Colonic mucosa (tissue), 4 donors: ENCODE measurements around the gene CCL18. TPM values are rescaled to one million over a fixed set of nuclear protein-coding genes. Genes with fewer than 3 reads are reported as not detected.
A peak's percentile ranks its signal among the peaks of the same experiment; 100 is the strongest.
"Not testable (repeated sequence)": the region's sequence is repeated elsewhere in the genome, so short reads cannot be mapped to it uniquely, and the experiment has no call there.

Source experiments
- DNase-seq: peaks from one replicate; pipeline ENCODE4 v3.0.0-alpha.2; 2020
- H3K27ac ChIP-seq: fragments of 200-600 bp; one replicate; pipeline ENCODE4 v1.8.0; 2021
- H3K27me3 ChIP-seq: fragments of 200-600 bp; one replicate; pipeline ENCODE4 v1.8.0; 2021
- H3K36me3 ChIP-seq: fragments of 200-600 bp; one replicate; pipeline ENCODE4 v1.8.0; 2021
- H3K4me1 ChIP-seq: fragments of 200-600 bp; one replicate; pipeline ENCODE4 v1.8.0; 2021; ENCODE audit warnings: mild to moderate bottlenecking
- H3K4me3 ChIP-seq: fragments of 200-600 bp; one replicate; pipeline ENCODE4 v1.8.0; 2021
- H3K9ac ChIP-seq, 2 donors: one replicate each; pipeline ENCODE4 v1.7.0; 2013; ENCODE audit warnings: control low read depth in 2 of 2, low read depth in 2 of 2, low read length in 2 of 2
- H3K9me3 ChIP-seq: fragments of 200-600 bp; one replicate; pipeline ENCODE4 v1.8.0; 2021
- CTCF ChIP-seq: fragments of 200-600 bp; IDR thresholded peaks from one replicate; pipeline ENCODE4 v1.8.0; 2022; ENCODE audit warnings: antibody characterized with exemption, mild to moderate bottlenecking
- intact Hi-C: fragments of 100-400 bp; cut with DNase I; formaldehyde crosslinking; loops from one replicate; pipeline ENCODE4 v1.14.1; 2022
- total RNA-seq, 2 donors: library from RNA; stranded (reverse); fragmentation: NEBNext Ultra II Directional in 1 of 2; extraction: Animal tissue kit (Norgen Biotek cat#: 25700) in 1 of 2; gene quantifications; one replicate each; pipeline ENCODE4 v1.2.1, GENCODE V29; 2021
- donor health status: healthy.
- donor health status: DM: no; HTN: no; CAD: no.
- donor health status: DM: no; HTN: no; CAD: no.

CCL18 gene
- total RNA-seq, 2 donors from 2014 or later: 0.54 to 3.5 TPM

- Histone ChIP-seq H3K27ac (no peak overlapping the region), H3K36me3 (no peaks in the 10 kb centered on the region), H3K9me3 (no peaks in the 10 kb centered on the region), H3K9ac (no peak overlapping the region), H3K4me3 (no peak overlapping the region), H3K4me1 (no peaks in the 10 kb centered on the region), H3K27me3 (no peaks in the 10 kb centered on the region)
- intact Hi-C loops: loop anchor here (5.0 kb wide), 2 partner anchors 77 to 93 kb away; no protein-coding TSS in a partner anchor
- no peak for TF ChIP-seq CTCF
- no peak for DNase-seq
Observed at GRCh38 chr17:36070427-36070826, 6.4 kb downstream of the CCL18 start.

GRCh38 chr17:36071751-36072150, 7.7 kb downstream of the CCL18 start:
- Histone ChIP-seq H3K27ac (no peak overlapping the region), H3K4me3 (no peak overlapping the region), H3K27me3 (no peaks in the 10 kb centered on the region), H3K9ac (no peak overlapping the region), H3K36me3 (no peaks in the 10 kb centered on the region), H3K4me1 (no peaks in the 10 kb centered on the region), H3K9me3 (no peaks in the 10 kb centered on the region)
- DNase-seq: no peak
- intact Hi-C loops: loop anchor here (5.0 kb wide), 2 partner anchors 76 to 94 kb away; no protein-coding TSS in a partner anchor
- TF ChIP-seq CTCF: no peak

GRCh38 chr17:36072431-36073121, 8.5 kb downstream of the CCL18 start:
- intact Hi-C loops: loop anchor here (5.0 kb wide), 2 partner anchors 75 to 95 kb away; no protein-coding TSS in a partner anchor
- TF ChIP-seq CTCF: peak; percentile 63
- Histone ChIP-seq H3K9me3 (no peaks in the 10 kb centered on the region), H3K9ac (no peak overlapping the region), H3K36me3 (no peaks in the 10 kb centered on the region), H3K4me3 (no peak overlapping the region), H3K27ac (no peak overlapping the region), H3K4me1 (no peaks in the 10 kb centered on the region), H3K27me3 (no peaks in the 10 kb centered on the region)
- DNase-seq: peak; percentile 84

- H3K4me1 ChIP-seq: no peaks in the 10 kb centered on the region
- H3K36me3 ChIP-seq: no peaks in the 10 kb centered on the region
- no peaks in the 10 kb centered on the region for H3K9me3 ChIP-seq
- H3K4me3 ChIP-seq: no peak overlapping the region
- H3K27ac ChIP-seq: no peak overlapping the region
- no peak for DNase-seq
- intact Hi-C loops: loop anchor here (5.0 kb wide), 2 partner anchors 73 to 97 kb away; no protein-coding TSS in a partner anchor
- no peak overlapping the region for H3K9ac ChIP-seq
- no peaks in the 10 kb centered on the region for H3K27me3 ChIP-seq
- no peak for TF ChIP-seq CTCF
Observed at GRCh38 chr17:36074365-36074764, 10.3 kb downstream of the CCL18 start.

- H3K27me3 ChIP-seq, intact Hi-C loops, H3K27ac ChIP-seq, H3K9me3 ChIP-seq, H3K4me1 ChIP-seq, DNase-seq, H3K36me3 ChIP-seq, H3K4me3 ChIP-seq: not testable (repeated sequence)
- H3K9ac ChIP-seq: peak overlapping the region in 1 of 2 donors; percentile 24
Observed at GRCh38 chr17:36081681-36082471, 17.8 kb downstream of the CCL18 start.

- H3K27ac ChIP-seq: not testable (repeated sequence)
Observed at GRCh38 chr17:36082482-36083120, 18.5 kb downstream of the CCL18 start.

GRCh38 chr17:36083691-36084090, 19.6 kb downstream of the CCL18 start:
- H3K4me3 ChIP-seq, H3K27ac ChIP-seq, H3K36me3 ChIP-seq, H3K9me3 ChIP-seq, H3K27me3 ChIP-seq, intact Hi-C loops, DNase-seq, H3K4me1 ChIP-seq, H3K9ac ChIP-seq: not testable (repeated sequence)

More at GRCh38 chr17:36082482-36083120, 18.5 kb downstream of the CCL18 start:
- DNase-seq, H3K4me3 ChIP-seq, H3K36me3 ChIP-seq, H3K9me3 ChIP-seq, H3K27me3 ChIP-seq, intact Hi-C loops, H3K4me1 ChIP-seq: not testable (repeated sequence)
- H3K9ac ChIP-seq: peak overlapping the region in 1 of 2 donors; percentile 24
